Liver (tissue), 3 donors: Measurements from ENCODE around the gene TMEM109.

ENCODE experiments used
- CTCF ChIP-seq: fragments of 150-350 bp; IDR thresholded peaks from 2 replicates; pipeline ENCODE4 v1.5.1; 2017; ENCODE audit warnings: improper control_type of control experiment, low read depth, low read length; ENCODE audit not compliant: missing input control
- FOXA1 ChIP-seq: IDR thresholded peaks from 2 replicates; pipeline ENCODE4 v1.6.1; 2016; ENCODE audit warnings: antibody characterized with exemption
- HNF4G ChIP-seq: IDR thresholded peaks from 2 replicates; pipeline ENCODE4 v1.6.1; 2016; ENCODE audit warnings: antibody characterized with exemption
- MAX ChIP-seq: IDR thresholded peaks from 2 replicates; pipeline ENCODE4 v1.6.1; 2016; ENCODE audit warnings: antibody characterized with exemption
- RAD21 ChIP-seq, 2 donors: IDR thresholded peaks; 2 replicates each; pipeline ENCODE4 v1.6.1; 2016; ENCODE audit warnings: antibody characterized with exemption in 2 of 2, mild to moderate bottlenecking in 2 of 2
- YY1 ChIP-seq: IDR thresholded peaks from 2 replicates; pipeline ENCODE4 v1.6.1; 2016; ENCODE audit warnings: antibody characterized with exemption, mild to moderate bottlenecking
- donor health status: healthy.
- donor health status: healthy.

- TF ChIP-seq CTCF, result no peak
- no peak for TF ChIP-seq YY1
- no peak for TF ChIP-seq HNF4G
- no peak for TF ChIP-seq RAD21 (IDR thresholded peaks at IDR 0.05)
- no peak for TF ChIP-seq FOXA1
- TF ChIP-seq MAX, result no peak
Measured at GRCh38 chr11:60932605-60933356, 18.8 kb downstream of the TMEM109 start.
